Activated CD4-positive, alpha-beta T cell treated with anti-CD3 and anti-CD28 coated beads, Interleukin-2, amount 50 U/mL, for 16 hours (primary cell): ENCODE measurements around the gene THRA.

Experiments used
- DNase-seq: peaks from one replicate; pipeline ENCODE4 v3.0.0-alpha.2; 2020

THRA gene

GRCh38 chr17:40100669-40101366 lies 38.1 kb downstream of the THRA start:
- peak; percentile 96 for DNase-seq

DNA sequence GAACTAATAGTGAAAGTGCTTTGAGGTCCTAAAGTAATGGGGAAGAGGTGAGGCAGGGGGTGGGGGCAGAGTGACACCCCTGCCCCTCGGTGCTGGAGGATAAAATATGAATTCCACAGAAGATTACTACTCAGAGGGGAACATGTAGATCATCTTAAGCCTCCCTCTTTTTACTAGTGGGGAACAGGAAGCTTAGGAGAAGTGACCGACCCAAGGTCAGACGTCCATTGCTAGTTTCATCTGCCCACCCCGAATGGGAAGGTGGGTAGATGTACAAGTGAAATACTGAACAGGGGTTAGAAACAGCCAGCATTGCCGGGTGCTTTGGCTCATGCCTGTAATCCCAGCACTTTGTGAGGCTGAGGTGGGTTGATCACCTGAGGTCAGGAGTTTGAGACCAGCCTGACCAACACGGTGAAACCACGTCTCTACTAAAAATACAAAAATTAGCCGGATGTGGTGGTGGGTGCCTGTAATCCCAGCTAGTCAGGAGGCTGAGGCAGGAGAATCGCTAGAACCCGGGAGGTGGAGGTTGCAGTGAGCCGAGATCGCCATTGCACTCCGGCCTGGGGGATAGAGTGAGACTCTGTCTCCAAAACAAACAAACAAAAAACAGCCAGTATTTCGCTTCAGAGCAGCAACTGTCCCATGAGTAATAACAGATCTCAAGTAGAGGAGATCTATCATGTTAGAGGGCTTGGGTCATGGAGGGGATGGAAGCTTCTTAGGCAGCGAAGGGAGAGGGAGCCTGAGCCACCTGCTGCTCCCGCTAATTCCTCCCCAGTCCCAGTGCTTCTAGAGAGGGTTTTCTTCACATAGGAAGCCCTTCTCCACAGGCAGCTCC lies 38.8 kb downstream of the THRA start:
- no peak for DNase-seq

DNA sequence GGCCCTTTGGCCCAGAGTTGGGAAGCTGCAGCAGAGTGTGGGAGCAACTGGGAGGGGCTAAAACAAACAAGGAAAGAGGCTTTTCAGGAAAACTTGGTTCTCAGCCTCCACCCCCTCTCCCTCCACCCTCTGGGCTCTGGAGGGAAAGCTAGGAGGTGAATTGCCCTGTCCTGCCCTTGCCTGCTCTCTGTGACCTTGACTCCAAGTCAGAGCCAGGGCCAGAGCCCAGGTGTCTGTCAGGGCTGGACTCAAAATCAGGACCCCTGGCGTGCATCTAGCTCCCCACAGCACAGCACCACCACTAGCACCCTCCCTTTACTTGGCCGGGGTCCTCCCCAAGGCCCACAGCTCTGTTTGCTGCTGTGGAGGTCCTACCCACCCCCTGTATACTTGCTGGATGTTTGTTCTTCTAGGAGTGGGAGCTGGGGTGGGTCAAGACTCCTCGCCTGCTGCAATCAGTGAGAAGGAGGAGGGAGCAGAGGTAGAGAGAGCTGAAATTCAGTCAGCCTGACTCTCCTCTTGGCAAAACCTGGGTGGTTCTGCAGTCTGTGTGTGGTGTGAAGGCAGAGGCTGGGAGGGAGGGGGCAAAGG lies 40.4 kb downstream of the THRA start:
- DNase-seq, result no peak

- no peak for DNase-seq
Measured at GRCh38 chr17:40103688-40104087, 40.9 kb downstream of the THRA start.

GRCh38 chr17:40104594-40105486 lies 42.1 kb downstream of the THRA start:
- no peak for DNase-seq

DNA sequence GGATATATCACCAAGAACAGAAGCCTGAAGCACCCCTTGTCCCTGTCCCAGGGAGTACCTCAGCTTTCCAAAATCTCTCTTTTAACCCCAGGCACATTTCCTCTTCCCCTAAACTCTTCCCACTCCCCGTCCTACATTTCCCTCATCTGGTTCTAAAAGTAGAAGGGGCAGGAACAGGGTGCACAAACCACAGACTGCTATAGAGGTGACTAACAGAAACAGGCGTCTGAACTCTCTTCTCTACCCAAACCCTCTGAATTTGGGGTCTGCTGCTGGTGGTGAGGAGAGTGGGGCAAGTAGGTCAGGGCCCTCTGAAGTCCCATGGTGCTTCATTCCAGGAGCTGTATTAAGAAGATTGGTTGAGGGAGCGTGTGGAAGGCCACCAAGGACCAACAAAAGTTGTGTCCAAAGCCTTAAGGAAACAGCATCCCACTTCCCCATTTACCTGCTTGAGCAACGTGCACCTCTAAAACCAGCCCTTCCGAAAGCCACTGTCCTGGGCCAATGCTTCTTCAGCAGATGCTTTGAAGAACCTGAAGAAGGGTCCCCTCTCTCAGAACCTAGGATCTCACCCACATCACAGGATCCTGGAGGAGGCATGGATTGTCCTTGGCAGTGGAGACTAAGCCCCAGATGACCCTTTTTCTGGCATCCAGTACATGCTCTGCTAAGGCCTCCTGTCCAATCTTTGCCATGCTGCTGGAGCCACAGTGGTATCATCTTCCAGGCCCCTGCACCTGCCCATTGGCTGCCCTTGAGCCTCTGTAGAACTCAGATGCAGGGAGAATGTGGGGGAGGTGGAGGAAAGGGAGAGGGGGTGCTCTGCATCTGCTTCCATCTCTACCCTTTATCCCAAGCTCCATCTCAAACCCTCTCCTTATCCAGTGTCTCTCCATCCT lies 43.3 kb downstream of the THRA start:
- no peak for DNase-seq

GRCh38 chr17:40106760-40107521 lies 44.2 kb downstream of the THRA start:
- no peak for DNase-seq

DNA sequence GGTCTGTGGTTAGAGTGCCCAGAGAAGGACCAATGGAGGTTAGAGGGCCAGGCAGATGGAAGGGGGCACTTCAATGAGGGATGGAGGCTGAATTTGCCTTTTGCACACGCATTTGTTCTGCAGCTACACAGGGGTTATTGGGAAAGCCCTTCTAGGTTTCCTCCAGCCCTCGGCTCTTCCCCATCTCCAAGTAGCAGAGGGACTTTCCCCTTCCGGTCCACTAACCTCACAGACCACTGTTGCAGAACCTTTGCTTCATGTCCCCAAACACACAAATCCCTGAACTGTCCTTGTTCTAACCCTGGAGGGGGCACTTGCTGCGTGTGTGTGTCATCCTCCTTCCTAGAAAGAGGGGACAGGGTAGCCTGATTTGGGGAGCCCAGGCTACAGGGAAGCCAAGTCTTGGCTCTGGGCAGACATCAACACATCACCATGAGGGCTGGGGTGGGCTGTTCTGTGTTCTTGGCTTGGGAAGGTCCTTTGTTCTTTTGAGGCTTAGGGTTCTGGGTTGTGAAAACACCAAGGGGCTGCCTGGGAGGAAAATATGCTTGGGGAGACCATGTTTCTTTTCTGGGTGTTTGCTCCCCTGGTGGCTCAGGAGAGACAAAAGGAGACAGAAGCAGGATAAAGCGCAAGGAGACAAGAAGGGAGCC lies 44.9 kb downstream of the THRA start:
- no peak for DNase-seq

DNA sequence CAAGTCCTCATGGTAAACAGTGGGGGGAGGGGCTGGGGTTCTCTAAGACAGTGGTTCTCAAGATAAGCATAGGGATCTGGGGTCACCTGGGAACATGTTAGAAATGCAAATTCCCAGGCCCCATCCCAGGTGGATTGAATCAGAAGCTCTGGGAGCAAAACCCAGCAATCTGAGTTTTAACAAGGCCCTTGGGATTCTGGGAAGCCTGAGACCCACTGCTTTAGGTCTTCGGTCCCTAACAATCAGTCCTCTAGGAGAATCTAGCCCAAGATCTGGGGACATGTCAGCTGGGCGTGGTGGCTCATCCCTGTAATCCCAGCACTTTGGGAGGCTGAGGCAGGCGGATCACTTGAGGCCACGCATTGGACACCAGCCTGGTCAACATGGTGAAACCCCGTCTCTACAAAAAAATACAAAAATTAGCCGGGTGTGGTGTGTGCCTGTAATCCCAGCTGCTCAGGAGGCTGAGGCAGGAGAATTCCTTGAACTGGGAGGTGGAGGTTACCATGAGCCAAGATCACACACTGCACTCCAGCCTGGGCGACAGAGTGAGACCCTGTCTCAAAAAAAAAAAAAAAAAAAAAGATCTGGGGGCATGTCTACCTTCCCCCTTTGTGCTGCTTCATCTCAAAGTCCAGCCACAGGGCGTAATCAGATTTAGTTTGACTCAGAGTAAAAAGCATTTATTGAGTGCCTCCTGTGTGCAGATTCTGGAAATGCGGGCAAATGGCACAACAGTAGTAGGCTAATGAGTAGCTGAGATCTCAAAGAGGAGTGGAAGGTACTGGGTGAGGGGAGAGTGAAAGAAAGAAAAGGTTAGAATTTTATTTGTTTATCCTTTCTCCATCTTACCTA lies 46.4 kb downstream of the THRA start:
- DNase-seq, result no peak

- DNase-seq, result no peak
Measured at GRCh38 chr17:40110026-40110845, 47.5 kb downstream of the THRA start.

DNA sequence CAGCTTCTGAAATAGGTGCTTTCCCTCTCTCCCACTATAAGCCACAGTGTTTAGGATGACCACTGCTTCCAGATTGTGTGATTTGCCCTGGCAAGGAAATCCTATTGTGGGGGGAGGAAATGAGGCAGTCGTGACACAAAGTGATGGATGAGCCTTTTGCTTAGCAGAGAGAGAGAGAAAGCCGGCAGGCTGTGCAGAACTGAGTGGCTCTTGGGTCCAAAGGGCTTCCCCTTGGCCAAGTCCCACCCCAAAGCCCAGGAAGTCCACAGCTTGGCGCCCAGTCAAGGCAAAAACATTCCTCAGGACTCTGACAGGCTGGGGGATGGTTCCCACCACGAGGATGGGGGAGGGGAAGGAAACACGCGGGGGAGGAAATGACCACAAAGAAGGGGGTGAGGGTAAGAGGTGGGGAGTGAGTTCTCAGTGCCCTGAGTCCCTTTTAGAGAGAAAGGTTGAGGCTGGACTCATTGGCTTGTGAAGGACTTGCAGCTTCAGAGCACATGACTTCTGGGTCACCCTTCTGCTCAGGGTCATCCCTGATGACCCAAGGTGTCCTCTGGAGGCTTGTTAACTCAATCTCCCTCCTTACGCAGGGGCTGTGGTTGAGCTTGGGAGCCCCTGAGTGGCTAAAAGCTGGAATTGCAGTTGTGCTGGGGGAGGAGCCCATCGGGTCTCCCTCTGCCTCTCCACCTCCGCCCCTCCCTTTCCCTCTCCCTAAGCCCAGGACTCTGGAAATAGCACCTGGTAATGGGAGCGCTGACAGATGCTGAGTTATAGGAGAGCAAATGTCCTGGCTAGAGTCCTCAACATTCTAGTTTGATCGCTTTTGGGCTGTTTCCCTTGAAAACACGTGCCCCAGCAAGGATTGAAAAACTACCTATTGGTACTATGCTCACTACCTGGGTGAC lies 48.7 kb downstream of the THRA start:
- DNase-seq, result peak; percentile 84

- DNase-seq, result no peak
Measured at GRCh38 chr17:40112191-40112711, 49.5 kb downstream of the THRA start.

GRCh38 chr17:40112718-40113109 lies 49.9 kb downstream of the THRA start:
- DNase-seq, result no peak

GRCh38 chr17:40113110-40113906 lies 50.5 kb downstream of the THRA start:
- peak; percentile 98 for DNase-seq

GRCh38 chr17:40113907-40114245 lies 51.1 kb downstream of the THRA start:
- DNase-seq, result no peak

DNA sequence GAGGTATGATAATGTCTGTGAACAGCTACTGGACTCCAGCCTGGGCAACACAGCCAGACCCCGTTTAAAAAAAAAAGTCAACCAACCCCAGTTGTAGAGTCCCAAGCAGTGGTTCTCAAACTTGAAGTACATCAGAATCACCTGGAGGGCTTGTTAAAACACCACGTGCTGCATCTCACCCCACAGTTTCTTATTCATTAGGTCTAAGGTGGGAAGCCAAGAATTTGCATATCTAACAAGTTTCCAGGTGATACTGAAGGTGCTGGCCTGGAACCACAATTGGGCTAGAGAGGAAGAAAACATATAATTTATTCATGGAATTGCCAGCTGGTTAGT lies 52.3 kb downstream of the THRA start:
- no peak for DNase-seq
